ENCODE measurements around the gene HCRTR1. TPM values are rescaled to one million over a fixed set of nuclear protein-coding genes. Genes with fewer than 3 reads are reported as not detected.

The HCRTR1 gene
- total and polyA plus RNA-seq, 5 experiments from 2014 or later, result not detected

GRCh38 chr1:31674626-31675025 is 57.1 kb downstream of the HCRTR1 start:
- H3K27ac Mint-ChIP-seq, result no peak overlapping the region

GRCh38 chr1:31675161-31675560 is 57.7 kb downstream of the HCRTR1 start:
- POLR2A ChIA-PET, result interaction anchor here (0.7 kb wide), 1 partner anchor 8 kb away, joined by 3 read pairs; no protein-coding TSS in a partner anchor
- peaks cover 3 to 9% (median 6%) of the 10 kb centered on the region in 4 donors for H3K4me1 Mint-ChIP-seq

More at GRCh38 chr1:31674626-31675025, 57.1 kb downstream of the HCRTR1 start:
- ATAC-seq, result no peak
- Mint-ChIP-seq H3K27me3 (peaks cover 0 to 17% (median 11%) of the 10 kb centered on the region in 5 donors), H3K4me3 (no peak overlapping the region), H3K4me1 (peaks cover 9 to 12% (median 10%) of the 10 kb centered on the region in 4 donors), H3K36me3 (no peaks in the 10 kb centered on the region), H3K9me3 (no peaks in the 10 kb centered on the region)
- POLR2A ChIA-PET, result no interaction called here
- DNase-seq, result no peak

DNA sequence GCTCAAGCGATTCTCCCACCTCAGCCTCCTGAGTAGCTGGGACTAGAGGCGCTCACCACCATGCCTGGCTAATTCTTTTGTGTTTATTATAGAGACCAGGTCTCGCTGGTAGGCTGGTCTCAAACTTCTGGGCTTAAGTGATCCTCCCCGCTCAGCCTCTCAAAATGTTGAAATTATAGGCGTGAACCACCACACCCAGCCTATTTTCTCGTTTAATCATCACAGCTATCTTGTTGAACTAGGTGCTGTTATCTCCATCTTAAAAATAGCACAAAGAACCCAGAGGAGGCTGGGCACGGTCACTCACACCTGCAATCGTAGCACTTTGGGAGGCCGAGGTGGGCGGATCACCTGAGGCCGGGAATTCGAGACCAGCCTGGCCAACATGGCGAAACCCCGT is 58.3 kb downstream of the HCRTR1 start:
- no peak for DNase-seq
- POLR2A ChIA-PET, result interaction anchor here (0.7 kb wide), 1 partner anchor 8 kb away, joined by 3 read pairs; no protein-coding TSS in a partner anchor

More at GRCh38 chr1:31675161-31675560, 57.7 kb downstream of the HCRTR1 start:
- DNase-seq, result no peak
- Mint-ChIP-seq H3K36me3 (no peaks in the 10 kb centered on the region), H3K9me3 (no peaks in the 10 kb centered on the region), H3K27ac (no peak overlapping the region), H3K4me3 (no peak overlapping the region), H3K27me3 (peaks cover 0 to 14% (median 9%) of the 10 kb centered on the region in 5 donors)
- no peak for ATAC-seq

More for the DNA sequence above, 58.3 kb downstream of the HCRTR1 start:
- Mint-ChIP-seq H3K9me3 (no peaks in the 10 kb centered on the region), H3K27ac (no peak overlapping the region), H3K36me3 (no peaks in the 10 kb centered on the region), H3K4me1 (peaks cover 0 to 6% (median 3%) of the 10 kb centered on the region in 4 donors), H3K27me3 (peaks cover 0 to 11% (median 7%) of the 10 kb centered on the region in 5 donors), H3K4me3 (no peak overlapping the region)
- ATAC-seq, result no peak

Other genes with a start within 250 kb of the HCRTR1 start
- gene FABP3, start 244.6 kb upstream of the HCRTR1 start, total RNA-seq, result not detected
- not detected for gene FABP3, start 244.6 kb upstream of the HCRTR1 start, polyA plus RNA-seq
- not detected for gene SERINC2, start 204.5 kb upstream of the HCRTR1 start, total RNA-seq
- gene SERINC2, start 204.5 kb upstream of the HCRTR1 start, polyA plus RNA-seq, result not detected
- gene TINAGL1, start 41.2 kb upstream of the HCRTR1 start, total RNA-seq, result not detected
- not detected for gene TINAGL1, start 41.2 kb upstream of the HCRTR1 start, polyA plus RNA-seq
- gene PEF1, start 27.2 kb downstream of the HCRTR1 start, total RNA-seq, result 10 to 100 TPM; 35.3 to 36.3 TPM
- 10 to 100 TPM; 60.6 to 87.3 (median 77.8) TPM for gene PEF1, start 27.2 kb downstream of the HCRTR1 start, polyA plus RNA-seq
- not detected for gene COL16A1, start 86.3 kb downstream of the HCRTR1 start, total RNA-seq
- gene COL16A1, start 86.3 kb downstream of the HCRTR1 start, polyA plus RNA-seq, result under 1 TPM in 1 of 3 donors, not detected in 2; 0.20 TPM
- gene ADGRB2, start 146.7 kb downstream of the HCRTR1 start, total RNA-seq, result under 1 TPM in 1 of 2 experiments, not detected in 1; 0.18 TPM
- under 1 TPM in 2 of 3 donors, not detected in 1; 0.05 to 0.10 TPM for gene ADGRB2, start 146.7 kb downstream of the HCRTR1 start, polyA plus RNA-seq
- gene SPOCD1, start 198.3 kb downstream of the HCRTR1 start, total RNA-seq, result under 1 TPM in 1 of 2 experiments, not detected in 1; 0.36 TPM
- gene SPOCD1, start 198.3 kb downstream of the HCRTR1 start, polyA plus RNA-seq, result not detected